GM19395 (cell line): ENCODE results near the gene ASB3.
"Not testable (repeated sequence)": the region's sequence is repeated elsewhere in the genome, so short reads cannot be mapped to it uniquely, and the experiment has no call there.

Source experiments
- ATAC-seq: cut with Tn5 transposase; IDR thresholded peaks from one replicate; pipeline ENCODE4 v1.9.1; 2021; ENCODE audit warnings: mild to moderate bottlenecking, moderate library complexity; ENCODE audit not compliant: unreplicated experiment

ASB3 gene

DNA sequence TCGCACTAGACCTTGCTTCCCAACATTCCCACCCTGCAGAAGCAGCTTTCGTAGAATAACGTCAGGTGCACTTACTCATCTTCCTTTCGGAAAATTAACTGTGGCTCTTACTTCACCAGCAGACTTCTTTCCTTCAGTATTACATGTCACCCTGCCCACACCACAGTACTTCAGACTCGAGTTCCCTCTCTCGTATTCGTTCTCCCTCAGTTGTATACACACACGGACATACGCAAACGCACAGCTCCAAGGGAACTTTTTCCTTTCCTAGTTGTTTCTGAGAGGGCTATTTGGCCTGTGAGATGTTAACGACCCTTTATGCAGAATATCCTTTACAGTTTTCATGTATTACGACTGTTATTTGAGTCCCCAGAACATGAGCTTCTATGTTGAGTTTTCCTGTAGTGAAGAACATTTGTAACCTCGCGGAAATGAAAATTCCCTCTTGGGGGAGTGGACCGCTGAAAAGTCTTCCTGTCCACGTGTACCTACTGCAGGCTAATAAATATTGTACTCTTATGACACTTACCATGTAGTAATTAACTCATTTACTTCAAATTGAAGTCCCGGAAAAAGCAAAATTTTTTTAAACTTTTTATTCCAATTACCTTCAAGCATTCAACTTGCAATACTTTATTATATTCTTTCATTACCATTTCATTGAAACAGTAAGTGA lies 999 bp upstream of the ASB3 start:
- ATAC-seq, result no peak

DNA sequence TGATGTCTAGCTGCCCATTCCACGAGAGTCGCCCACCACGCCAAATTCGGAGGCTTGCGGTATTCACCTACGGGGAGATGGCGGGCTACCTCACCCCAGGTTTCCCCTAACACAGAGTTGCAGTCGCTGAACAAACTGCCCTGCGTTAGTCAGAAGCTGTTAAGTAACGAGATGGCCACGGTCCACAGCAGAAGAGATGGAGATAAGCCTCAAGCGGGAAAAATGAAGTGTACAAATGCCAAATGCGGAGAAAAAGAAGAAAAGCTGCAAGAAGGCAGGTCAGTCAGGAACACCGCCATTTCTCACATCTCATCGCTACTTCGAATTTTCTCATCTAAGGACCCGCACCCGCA lies 425 bp downstream of the ASB3 start:
- ATAC-seq, result peak; percentile 13

DNA sequence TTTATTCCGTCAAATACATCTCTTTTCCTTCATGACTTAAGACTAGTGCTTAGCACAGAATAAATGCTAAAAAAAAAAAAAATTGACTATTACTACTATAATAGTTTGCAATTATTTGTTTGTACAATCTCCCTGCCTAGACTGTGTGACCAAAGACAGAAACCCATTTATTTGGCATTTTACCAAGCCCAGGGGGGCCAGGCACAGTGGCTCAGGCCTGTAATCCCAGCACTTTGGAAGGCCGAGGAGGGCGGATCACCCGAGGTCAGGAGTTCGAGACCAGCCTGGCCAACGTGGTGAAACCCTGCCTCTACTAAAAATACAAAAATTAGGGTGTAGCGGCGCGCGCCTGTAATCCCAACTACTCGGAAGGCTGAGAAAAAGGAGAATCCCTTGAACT lies 1.4 kb downstream of the ASB3 start:
- no peak for ATAC-seq

DNA sequence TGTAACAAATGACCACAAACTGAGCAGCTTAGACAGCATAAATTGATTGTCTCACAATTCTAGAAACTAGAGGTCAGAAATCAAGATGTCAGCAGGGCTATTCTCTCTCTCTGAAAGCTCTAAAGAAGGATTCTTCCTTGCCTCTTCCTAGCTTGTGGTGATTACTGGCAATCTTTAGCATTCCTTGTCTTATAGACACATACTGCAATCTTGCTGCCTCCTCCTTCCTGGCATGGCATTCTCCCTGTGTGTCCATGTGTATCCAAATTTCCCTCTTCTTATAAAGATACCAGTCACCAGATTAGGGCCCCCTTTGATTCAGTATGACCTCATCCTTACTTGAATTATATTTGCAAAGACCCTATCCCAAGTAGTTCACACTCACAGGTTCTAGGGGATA lies 2.3 kb downstream of the ASB3 start:
- ATAC-seq, result no peak

DNA sequence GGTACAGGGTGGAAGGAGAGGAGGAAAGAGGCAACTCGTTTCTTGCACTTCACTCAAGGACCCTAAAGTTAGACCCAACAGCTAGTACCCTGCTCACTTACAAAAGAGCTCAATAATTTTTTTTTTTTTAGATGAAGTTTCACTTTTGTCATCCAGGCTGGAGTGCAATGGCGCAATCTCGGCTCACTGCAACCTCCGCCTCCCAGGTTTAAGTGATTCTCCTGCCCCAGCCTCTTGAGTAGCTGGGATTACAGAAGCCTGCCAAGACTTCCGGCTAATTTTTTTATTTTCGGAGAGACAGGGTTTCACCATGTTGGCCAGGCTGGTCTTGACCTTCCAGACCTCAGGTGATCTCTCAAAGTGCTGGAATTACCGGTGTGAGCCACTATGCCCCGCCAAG lies 4.1 kb downstream of the ASB3 start:
- no peak for ATAC-seq

DNA sequence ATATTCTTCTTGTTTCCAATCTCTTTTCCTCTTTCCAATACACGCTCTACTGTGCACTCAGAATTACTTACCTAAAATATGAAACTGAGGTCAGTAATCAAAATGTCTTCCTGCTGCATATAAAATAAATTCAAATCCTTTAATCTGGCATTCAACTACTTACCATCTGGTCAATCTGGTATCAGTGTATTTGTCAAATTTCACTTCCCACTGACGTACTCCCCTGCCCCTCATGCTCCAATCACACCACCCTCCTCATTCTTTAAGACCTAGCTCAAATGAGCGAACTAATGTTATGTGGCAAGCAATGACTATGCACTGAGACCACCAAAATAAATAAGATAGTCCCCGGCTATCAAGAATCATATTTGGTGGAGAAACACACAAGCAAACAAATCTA lies 6.7 kb downstream of the ASB3 start:
- ATAC-seq, result no peak

DNA sequence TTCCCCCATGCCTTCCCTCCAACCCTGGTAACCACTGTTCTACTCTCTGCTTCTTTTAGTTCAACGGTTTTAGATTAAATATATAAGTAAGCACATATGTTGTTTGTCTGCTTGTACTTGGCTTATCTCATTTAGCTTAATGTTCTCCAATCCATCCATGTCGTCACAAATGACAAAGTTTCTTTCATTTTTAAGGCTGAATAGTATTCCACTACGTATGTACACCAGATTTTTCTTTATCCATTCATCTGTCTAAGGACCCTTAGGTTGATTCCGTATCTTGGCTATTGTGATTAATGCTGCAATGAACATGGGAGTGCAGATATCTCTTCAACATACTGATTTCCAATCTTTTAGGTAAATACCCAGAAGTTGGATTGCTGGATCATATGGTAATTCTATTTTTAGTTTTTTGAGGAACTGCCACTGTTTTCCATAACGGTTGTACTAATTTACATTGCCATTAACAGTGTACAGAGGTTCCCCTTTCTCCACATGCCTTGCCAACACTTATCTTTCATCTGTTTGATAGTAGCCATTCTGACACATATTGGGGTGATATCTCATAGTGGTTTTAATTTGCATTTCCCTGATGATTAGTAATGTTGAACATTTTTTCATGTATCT lies 8.1 kb downstream of the ASB3 start:
- ATAC-seq, result no peak

DNA sequence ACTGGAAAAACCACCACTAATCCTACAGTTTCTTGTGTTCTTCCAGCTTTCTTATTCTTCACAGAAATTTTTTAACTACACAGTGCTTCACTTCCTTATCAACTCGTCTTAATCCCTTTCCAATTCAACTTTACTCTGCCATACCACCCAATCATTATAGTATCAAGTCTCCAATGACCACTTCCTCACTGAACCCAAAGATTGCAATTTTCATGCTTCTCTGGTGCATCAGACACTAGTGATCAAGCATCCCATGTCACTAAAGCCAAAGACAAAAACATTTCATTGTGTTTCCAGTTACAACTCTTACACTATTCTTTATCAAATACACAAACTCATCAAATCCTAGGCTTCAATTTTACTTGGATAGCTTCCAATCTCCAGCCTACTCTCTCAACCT lies 9.6 kb downstream of the ASB3 start:
- no peak for ATAC-seq

DNA sequence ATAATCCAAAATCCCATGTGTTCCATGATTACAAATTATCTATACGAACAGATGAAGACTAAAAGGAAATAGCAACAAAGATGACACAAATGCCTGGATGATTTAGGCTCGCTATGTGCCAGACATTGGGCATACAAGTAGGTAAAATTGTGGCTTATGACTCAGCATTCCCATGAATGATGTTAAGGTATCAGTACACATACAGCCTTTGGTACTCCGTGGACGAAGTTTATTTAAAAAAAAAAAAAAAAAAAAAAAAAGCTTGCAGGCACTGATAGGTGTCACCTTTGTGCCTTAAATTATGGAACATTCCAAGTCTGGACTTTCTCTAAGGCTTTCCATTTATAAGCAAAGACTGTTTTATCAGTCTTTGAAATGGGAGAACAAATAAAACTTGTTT lies 16.5 kb downstream of the ASB3 start:
- no peak for ATAC-seq

DNA sequence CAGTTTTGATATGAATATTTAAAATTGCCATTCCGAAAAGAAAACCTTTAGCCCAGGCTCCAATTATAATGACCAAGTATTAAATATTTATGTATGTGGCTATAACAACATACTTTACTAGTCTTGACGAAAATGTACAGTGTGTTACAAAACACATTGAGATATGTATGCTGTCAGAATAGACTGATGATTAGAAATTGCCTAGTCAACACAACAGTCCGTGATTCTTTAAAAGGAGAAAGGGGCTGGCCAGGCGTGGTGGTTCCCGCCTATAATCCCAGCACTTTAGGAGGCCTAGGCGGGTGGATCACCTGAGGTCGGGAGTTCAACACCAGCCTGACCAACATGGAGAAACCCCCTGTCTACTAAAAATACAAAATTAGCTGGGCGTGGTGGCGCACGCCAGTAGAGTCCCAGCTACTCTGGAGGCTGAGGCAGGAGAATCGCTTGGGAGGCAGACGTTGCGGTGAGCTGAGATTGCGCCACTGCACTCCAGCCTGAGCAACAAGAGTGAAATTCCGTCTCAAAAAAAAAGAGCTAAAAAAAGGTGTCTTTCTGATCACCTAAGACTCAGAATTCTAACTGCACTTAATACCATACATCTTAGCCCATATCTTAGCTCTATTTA lies 17.3 kb downstream of the ASB3 start:
- ATAC-seq, result no peak

DNA sequence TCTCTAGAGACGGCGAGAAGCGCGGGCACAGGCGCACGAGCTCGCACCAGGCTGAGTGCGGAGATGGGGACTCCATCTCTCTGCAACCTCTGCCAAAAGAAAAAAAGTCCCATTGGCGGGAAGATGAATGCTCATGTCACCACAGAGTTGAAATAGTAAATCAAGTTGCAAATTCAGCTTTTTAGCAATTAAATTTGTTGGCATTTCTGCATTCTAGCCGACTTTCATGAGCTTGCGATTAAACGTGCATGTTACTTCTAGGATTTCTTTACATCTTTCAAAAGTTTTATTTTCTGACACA lies 18.6 kb downstream of the ASB3 start:
- ATAC-seq, result peak; percentile 49

DNA sequence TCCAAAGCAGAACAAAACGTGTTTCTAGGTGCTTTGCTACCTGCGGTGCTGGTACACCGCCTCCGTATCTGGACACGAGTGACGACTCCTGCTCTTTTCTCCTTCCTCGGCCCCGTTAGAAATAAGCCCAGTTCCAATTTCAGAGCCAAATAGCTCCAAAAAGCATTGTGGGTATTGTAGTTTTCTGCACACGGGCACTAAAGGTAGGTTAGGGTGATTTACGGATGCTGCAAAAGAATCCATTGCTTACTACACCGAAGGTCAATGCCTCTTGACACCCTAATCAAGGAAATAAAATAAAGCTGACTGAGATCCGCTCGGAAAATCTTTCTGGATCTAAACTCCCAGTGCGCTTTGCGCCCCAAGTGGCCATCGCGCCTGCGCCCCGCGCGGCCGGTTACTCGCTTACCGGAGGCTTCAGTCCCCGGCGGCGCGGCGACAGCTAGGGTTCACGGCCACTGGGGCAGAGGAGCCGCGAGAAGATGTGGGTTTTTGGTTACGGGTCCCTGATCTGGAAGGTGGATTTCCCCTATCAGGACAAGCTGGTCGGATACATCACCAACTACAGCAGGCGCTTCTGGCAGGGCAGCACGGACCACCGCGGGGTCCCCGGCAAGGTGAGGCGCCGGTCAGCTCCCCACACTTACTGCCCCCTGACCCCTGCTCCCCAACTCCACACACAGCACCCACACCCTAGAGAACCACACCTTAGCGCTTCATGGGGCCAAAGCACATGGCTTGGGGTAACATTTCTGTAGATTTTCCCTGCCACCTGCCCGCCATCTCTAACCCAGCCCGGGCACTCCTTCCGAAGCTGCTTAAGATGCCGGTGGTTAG lies 19.1 kb downstream of the ASB3 start, which contains the start of gene CHAC2:
TSS of gene CHAC2 (plus strand) at position 400 of the 837 bp plus-strand sequence. CDS start at position 483, 83 bp downstream.
- peak; percentile 93 for ATAC-seq

DNA sequence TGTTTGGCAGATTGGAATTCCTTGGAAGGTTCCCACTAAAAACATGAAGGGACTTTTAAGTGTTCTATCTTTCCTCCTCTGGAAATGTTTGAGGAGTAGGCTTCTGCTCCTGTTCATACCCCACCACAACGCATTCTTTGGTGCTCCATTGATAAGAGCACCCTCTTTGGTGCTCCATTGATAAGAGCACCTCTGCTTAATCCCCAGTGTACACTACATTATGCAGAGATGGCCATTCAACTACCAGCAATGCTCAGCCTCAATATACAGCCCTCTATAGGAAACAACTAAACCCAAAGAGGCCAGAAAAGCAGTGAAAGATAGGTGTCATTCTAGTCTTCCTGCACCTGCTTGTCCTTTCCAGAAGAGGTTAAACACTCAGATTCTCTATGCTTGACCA lies 21.0 kb downstream of the ASB3 start:
- no peak for ATAC-seq

DNA sequence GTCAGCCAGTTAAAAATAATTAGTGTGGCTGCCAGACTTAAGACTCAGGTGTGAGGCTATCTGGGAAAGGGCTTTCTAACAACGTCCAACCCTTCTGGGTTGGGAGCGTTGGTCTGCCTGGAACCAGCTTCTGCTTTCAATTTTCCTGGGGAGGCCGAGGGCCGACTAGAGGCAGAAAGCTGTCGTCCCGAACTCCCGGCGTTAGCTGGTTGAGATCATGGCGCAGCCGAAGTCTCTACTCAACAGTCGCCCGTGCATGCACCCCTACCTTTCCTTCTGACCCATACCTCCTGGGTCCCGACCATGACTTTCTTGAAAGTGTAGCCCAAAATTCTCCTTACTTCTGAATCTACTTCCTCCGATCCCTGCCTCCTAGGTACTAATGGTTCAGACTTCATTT lies 29.5 kb downstream of the ASB3 start:
- not testable (repeated sequence) for ATAC-seq

DNA sequence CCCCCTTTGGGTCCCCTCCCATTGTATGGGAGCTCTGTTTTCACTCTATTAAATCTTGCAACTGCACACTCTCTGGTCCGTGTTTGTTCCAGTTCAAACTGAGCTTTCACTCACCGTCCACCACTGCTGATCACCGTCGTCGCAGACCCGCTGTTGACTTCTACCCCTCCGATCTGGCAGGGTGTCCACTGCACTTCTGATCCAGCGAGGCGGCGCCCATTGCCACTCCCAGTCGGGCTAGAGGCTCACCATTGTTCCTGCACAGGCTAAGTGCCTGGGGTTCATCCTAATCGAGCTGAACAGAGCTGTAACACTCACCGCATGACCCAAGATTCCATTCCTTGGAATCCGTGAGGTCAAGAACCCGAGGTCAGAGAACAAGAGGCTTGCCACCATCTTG lies 30.1 kb downstream of the ASB3 start:
- ATAC-seq, result no peak

DNA sequence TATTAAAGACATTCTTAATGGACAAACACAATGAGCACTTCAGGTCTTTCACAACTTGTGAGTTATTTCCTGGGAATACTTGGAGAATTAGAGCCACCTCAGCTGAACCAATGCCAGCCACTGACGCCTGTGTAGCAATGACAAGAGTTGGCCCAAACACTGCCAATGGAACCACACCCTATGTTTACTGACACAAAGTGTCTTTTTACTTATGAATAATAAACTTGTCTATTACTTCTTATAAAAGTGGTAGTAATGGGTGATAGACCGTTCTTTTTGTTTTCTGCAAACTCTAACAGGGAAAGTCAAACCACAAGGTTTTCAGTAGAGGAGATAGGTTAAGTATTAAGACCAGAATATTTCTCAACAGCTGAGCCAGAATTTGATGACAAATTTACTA lies 31.6 kb downstream of the ASB3 start:
- no peak for ATAC-seq

DNA sequence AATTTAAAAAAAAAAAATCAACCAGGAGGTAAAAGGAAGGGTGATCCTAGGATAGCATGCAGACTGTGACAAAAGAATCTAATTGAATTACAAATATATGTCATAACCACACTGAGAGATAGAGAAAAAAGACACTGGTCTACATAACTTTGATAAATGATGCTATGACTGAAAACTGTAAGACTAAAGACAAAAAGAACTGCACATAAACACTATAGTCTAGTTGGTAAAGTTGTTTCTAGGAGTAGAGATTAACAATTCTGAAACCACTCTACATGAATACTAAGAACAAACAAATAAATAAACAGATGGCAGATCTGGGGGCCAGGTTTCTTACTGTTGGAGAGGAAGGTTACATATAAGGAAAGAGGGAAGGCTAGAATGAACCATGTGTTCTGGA lies 33.7 kb downstream of the ASB3 start:
- ATAC-seq, result no peak

DNA sequence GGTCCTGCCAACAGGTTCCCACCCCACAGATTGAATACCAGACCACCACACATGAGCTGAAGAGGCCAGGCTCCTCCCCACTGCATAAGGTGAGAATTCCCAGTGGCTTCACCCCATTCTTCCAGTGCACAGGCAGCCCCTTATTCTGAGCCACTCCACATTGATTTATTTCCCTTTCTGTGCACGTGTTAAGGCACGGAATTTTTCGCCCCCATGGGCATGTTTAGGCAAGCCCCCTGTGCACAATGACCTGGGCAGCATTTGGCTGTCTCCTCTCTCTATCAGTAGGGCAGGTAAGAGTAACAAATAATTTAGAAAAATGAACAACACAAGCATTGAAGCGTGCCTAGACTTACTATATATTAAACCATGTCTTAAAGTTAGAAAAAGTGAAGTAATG lies 34.4 kb downstream of the ASB3 start:
- no peak for ATAC-seq

DNA sequence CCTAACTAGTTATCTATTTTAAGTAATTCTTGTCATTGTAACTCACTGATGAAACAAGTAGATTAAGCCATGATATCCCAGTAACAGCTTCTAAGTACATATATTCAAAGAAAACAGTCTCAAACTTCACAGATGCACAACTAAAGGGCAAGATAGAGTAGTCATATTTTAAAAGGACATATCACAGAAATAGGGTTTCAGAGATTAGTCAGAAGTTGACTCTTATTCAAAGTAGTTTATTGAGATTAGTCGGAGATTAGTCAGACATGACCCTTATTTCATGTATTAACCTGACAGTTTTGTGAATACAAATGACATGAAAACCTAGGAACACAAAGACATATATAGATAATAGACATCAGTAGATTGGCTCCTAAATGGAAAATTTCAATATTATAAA lies 35.0 kb downstream of the ASB3 start:
- peak; percentile 95 for ATAC-seq

DNA sequence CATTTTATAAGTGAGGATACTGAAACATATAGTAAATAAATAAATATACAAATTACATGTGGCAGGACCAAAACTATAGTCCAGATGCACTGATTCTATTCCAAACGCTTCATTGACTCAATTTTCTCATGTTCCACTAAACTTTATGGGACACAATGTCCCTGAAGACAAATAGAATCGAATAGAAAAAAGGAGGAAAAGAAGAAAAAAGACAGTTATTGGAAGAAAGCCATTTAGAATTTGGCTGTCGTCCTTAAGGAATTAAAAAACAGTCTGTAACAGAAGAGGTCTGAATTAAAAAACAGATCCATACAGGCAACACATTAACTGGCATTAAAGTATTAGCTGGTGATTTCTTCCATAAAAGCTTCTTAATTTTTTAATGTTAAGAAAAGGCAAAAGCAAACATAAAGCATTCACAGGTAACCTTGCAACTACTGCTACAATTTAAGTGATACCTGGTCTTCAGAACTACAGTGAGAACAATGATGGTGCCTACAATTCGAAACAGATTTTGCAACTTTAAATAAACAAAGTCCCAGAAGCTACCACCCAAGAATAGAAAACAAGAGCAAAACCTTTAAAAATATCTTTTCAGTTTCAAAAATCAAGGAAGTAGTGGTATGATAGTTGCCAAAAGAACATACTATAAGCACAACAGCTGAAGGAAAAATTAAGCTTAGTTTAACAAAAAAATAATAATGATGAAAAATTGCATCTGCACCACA lies 36.5 kb downstream of the ASB3 start:
- peak; percentile 38 for ATAC-seq

DNA sequence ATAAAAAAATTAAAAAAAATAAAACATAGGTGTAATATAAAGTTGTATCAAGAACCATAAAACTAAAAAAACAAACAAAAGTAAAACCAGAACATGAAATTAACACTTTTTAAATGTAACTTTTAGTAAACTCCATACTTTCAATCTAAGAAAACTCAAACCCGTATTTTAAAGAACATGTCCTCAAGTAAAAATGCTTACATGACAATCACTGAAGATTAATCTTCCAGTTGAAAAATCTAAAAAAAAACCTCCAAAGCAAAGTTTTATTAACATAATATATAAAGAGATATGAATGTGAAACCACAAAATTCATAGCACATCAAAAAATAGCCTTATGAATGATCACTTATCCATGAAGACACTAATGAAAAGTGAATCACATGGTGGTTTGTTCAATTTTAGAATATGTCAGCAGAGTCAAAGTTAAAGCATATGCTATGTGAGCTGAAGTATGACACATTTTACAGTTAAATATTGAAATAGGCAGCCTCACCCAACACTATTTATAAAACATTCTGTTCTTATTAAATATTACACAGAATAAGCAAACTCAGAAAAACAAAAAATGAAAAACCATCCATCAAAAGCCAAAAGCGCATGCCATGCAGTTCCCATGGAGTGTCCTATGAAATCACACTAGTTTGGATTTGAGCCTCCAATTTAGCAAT lies 42.2 kb downstream of the ASB3 start:
- no peak for ATAC-seq
